ENCODE measurements around the gene CHL1.

DNA sequence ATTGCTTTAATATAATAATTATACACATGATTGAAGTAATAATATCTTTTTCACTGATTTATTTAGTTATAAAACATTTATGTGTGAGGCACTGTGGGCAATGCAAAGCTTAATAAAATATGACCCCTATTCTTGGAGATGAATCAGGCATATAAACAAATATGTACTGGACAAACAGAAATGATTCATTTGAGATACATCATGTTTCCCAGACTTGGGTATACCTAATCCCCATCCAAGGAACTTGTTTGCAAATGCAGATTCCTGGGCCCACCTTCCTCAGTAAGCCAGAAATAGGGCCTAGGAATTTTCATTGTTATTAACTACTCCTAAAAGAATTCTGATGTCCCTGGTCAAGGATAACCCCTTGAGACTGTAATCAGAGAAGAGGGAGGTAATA is 184.2 kb downstream of the CHL1 start:
- TF ChIP-seq, protein P1, sequence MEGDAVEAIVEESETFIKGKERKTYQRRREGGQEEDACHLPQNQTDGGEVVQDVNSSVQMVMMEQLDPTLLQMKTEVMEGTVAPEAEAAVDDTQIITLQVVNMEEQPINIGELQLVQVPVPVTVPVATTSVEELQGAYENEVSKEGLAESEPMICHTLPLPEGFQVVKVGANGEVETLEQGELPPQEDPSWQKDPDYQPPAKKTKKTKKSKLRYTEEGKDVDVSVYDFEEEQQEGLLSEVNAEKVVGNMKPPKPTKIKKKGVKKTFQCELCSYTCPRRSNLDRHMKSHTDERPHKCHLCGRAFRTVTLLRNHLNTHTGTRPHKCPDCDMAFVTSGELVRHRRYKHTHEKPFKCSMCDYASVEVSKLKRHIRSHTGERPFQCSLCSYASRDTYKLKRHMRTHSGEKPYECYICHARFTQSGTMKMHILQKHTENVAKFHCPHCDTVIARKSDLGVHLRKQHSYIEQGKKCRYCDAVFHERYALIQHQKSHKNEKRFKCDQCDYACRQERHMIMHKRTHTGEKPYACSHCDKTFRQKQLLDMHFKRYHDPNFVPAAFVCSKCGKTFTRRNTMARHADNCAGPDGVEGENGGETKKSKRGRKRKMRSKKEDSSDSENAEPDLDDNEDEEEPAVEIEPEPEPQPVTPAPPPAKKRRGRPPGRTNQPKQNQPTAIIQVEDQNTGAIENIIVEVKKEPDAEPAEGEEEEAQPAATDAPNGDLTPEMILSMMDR (IDR thresholded peaks at IDR 0.05), result no peak
- no peak for TF ChIP-seq EZH2 (IDR thresholded peaks at IDR 0.05)
- no peak for TF ChIP-seq EZH2phosphoT487 (IDR thresholded peaks at IDR 0.05)
